ENCODE results near the gene CNTNAP2. TPM values are rescaled to one million over a fixed set of nuclear protein-coding genes. Genes with fewer than 3 reads are reported as not detected.
A peak's percentile ranks its signal among the peaks of the same experiment; 100 is the strongest.

Gene CNTNAP2
- polyA plus RNA-seq, 10 donors: 5.6 to 19.6 (median 11.4) TPM

GRCh38 chr7:148182264-148182663 lies 2065.7 kb downstream of the CNTNAP2 start:
- no peak for DNase-seq

GRCh38 chr7:148185041-148185440 lies 2068.4 kb downstream of the CNTNAP2 start:
- peak in 2 of 3 donors; percentile 28 to 61 for DNase-seq

- DNase-seq: peak in 1 of 3 donors; percentile 49
These were observed 2070.9 kb downstream of the CNTNAP2 start for GRCh38 chr7:148187471-148187870.

- DNase-seq: no peak
These were observed 2074.9 kb downstream of the CNTNAP2 start for GRCh38 chr7:148191391-148192065.

- no peak for DNase-seq
These were observed 2075.9 kb downstream of the CNTNAP2 start for GRCh38 chr7:148192491-148192890.

GRCh38 chr7:148201992-148202391 lies 2085.4 kb downstream of the CNTNAP2 start:
- peak in 1 of 3 donors; percentile 52 for DNase-seq

- DNase-seq: no peak
These were observed 2088.2 kb downstream of the CNTNAP2 start for GRCh38 chr7:148204639-148205304.

GRCh38 chr7:148209643-148210190 lies 2093.1 kb downstream of the CNTNAP2 start:
- DNase-seq: no peak

- DNase-seq: no peak
These were observed 2094.3 kb downstream of the CNTNAP2 start for GRCh38 chr7:148210804-148211325.

- peak; percentile 25 to 65 (median 30) for DNase-seq
These were observed 2095.1 kb downstream of the CNTNAP2 start for GRCh38 chr7:148211740-148212151.

- peak in 1 of 3 donors; percentile 41 for DNase-seq
These were observed 2096.1 kb downstream of the CNTNAP2 start for GRCh38 chr7:148212731-148213130.

GRCh38 chr7:148214101-148214500 lies 2097.5 kb downstream of the CNTNAP2 start:
- no peak for DNase-seq

GRCh38 chr7:148218603-148219002 lies 2102.0 kb downstream of the CNTNAP2 start:
- DNase-seq: no peak

- no peak for DNase-seq
These were observed 2106.1 kb downstream of the CNTNAP2 start for GRCh38 chr7:148222721-148223120.

GRCh38 chr7:148223160-148223559 lies 2106.6 kb downstream of the CNTNAP2 start:
- DNase-seq: no peak

GRCh38 chr7:148223738-148224137 lies 2107.1 kb downstream of the CNTNAP2 start:
- no peak for DNase-seq

GRCh38 chr7:148230296-148230695 lies 2113.7 kb downstream of the CNTNAP2 start:
- DNase-seq: no peak

GRCh38 chr7:148230883-148231282 lies 2114.3 kb downstream of the CNTNAP2 start:
- no peak for DNase-seq

- DNase-seq: no peak
These were observed 2116.2 kb downstream of the CNTNAP2 start for GRCh38 chr7:148232784-148233183.

- no peak for DNase-seq
These were observed 2118.1 kb downstream of the CNTNAP2 start for GRCh38 chr7:148234715-148235114.

- no peak for DNase-seq
These were observed 2122.2 kb downstream of the CNTNAP2 start for GRCh38 chr7:148238761-148239325.

- DNase-seq: peak in 2 of 3 donors; percentile 13 to 14
These were observed 2125.2 kb downstream of the CNTNAP2 start for GRCh38 chr7:148241700-148242293.
